OCI-LY1 (cell line): ENCODE results near the gene RSRP1.

Experiments
- CTCF ChIP-seq: fragments of 200-600 bp; sonication (generic), shearing (Covaris generic); IDR thresholded peaks from 2 replicates; pipeline ENCODE4 v1.5.1; 2017; ENCODE audit warnings: mild to moderate bottlenecking, antibody characterized with exemption, low read length, moderate library complexity, mixed read lengths
- EZH2 ChIP-seq: fragments of 200-600 bp; sonication (generic), shearing (Covaris generic); IDR thresholded peaks from 2 replicates; pipeline ENCODE4 v1.8.0; 2017; ENCODE audit warnings: borderline replicate concordance, mixed run types, mild to moderate bottlenecking, antibody characterized with exemption, low read length, moderate library complexity, mixed read lengths

DNA sequence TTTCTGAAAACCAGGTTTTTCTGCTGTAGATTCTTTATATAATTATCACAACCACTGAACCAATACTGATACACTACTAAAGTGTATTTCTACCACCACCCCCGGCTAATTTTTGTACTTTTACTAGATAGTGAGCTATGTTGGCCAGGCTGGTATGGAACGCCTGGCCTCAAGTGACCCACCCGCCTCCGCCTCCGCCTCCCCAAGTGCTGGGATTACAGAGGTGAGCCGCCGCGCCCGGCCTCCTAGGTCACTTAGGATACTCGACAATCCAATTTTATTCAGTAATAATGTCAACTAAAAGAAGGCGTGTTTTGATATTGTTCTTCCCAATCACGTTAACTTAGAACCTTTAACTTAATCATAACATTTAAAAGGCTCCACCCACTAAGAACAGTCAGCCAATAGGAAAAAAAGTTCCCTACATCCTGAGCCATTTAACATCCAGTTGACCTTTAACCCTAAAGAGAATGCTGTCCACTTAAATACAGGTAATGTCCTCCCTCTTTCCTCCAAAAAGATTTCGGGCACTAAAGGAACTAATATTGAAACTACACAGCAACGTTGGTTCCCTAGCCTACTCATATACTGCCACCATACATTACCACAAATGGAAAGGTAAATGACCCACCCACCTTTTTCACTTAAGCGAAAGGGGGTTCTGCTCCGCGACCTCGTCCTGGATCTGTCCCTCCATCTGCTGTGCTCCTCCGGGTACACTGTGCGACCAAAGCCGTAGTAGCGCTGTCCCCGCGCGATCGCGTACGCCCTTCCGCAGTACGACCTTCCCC lies 1.2 kb downstream of the RSRP1 start:
- TF ChIP-seq CTCF (no peak), EZH2 (no peak)
